Mammary epithelial cell (primary cell): ENCODE data around the gene KISS1.

Experiments used
- EZH2 ChIP-seq: IDR thresholded peaks from 2 replicates; pipeline ENCODE4 v1.6.1; 2012; ENCODE audit warnings: low read length, inconsistent platforms, borderline replicate concordance
- TF ChIP-seq, protein P1 (sequence below), 2 donors: IDR thresholded peaks in 1 of 2; conservative IDR thresholded peaks in 1 of 2; 2 replicates each; pipeline ENCODE4 v1.5.1; 2011 to 2012; ENCODE audit warnings: inconsistent platforms in 2 of 2, low read length in 2 of 2, mild to moderate bottlenecking in 2 of 2, control low read depth in 1 of 2, low read depth in 1 of 2; ENCODE audit not compliant: insufficient read depth in 1 of 2; ENCODE audit errors: extremely low read depth in 1 of 2

DNA sequence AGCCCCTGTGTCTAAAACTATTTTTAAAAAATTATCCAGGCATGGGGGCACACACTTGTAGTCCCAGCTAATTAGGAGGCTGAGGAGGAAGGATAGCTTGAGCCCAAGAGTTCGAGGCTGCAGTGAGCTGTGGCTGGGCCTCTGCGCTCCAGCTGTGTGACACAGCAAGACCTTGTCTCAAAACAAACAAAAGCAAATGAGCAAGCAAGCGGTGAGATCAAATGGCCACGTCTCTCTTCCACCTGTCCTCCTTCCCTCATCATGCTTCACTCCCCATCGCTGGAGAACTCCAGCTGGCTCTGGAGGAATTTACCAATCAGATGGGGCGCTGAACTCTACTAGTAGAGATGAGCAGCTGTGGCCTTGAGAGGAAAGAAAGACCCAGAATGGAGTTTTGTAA is 16.2 kb downstream of the KISS1 start:
- TF ChIP-seq, protein P1, sequence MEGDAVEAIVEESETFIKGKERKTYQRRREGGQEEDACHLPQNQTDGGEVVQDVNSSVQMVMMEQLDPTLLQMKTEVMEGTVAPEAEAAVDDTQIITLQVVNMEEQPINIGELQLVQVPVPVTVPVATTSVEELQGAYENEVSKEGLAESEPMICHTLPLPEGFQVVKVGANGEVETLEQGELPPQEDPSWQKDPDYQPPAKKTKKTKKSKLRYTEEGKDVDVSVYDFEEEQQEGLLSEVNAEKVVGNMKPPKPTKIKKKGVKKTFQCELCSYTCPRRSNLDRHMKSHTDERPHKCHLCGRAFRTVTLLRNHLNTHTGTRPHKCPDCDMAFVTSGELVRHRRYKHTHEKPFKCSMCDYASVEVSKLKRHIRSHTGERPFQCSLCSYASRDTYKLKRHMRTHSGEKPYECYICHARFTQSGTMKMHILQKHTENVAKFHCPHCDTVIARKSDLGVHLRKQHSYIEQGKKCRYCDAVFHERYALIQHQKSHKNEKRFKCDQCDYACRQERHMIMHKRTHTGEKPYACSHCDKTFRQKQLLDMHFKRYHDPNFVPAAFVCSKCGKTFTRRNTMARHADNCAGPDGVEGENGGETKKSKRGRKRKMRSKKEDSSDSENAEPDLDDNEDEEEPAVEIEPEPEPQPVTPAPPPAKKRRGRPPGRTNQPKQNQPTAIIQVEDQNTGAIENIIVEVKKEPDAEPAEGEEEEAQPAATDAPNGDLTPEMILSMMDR (conservative IDR thresholded peaks at IDR 0.05 in 1 of 2, IDR thresholded peaks at IDR 0.05 in 1 of 2; ENCODE audit: extremely low read depth in 1 of 2, insufficient read depth in 1 of 2, low read depth in 1 of 2, low read length in 2 of 2): no peak
- TF ChIP-seq EZH2: no peak
